ENCODE measurements around the gene DCDC2C.

- no peak for TF ChIP-seq CTCF (IDR thresholded peaks at IDR 0.05; ENCODE audit: extremely low read depth in 1 of 2, insufficient read depth in 1 of 2, low read depth in 1 of 2, low read length in 2 of 2)
- TF ChIP-seq MAX (IDR thresholded peaks at IDR 0.05; ENCODE audit: insufficient read depth, insufficient read length): no peak
- TF ChIP-seq POLR2AphosphoS5 (IDR thresholded peaks at IDR 0.05; ENCODE audit: insufficient read depth, low read depth, low read length): no peak
- TF ChIP-seq JUN (IDR thresholded peaks at IDR 0.05; ENCODE audit: borderline replicate concordance, insufficient read depth, insufficient read length, low read depth): no peak
- TF ChIP-seq POLR2A (IDR thresholded peaks at IDR 0.05; ENCODE audit: low read depth, low read length): no peak
- no peak for TF ChIP-seq GATA2 (IDR thresholded peaks at IDR 0.05; ENCODE audit: insufficient read depth, insufficient read length, low read depth, low read length)
- TF ChIP-seq EZH2 (IDR thresholded peaks at IDR 0.05; ENCODE audit: borderline replicate concordance, low read depth, low read length, severe bottlenecking): no peak
- no peak for TF ChIP-seq FOS (IDR thresholded peaks at IDR 0.05; ENCODE audit: borderline replicate concordance, insufficient read depth, low read length)
Observed at GRCh38 chr2:3741867-3742602, 38.7 kb downstream of the DCDC2C start.
